HepG2 (cell line): ENCODE data around the gene LRRC45. TPM values are rescaled to one million over a fixed set of nuclear protein-coding genes. Genes with fewer than 3 reads are reported as not detected.

Experiments used
- FOSL2 ChIP-seq: sonication (generic); formaldehyde crosslinking; IDR thresholded peaks from 2 replicates; pipeline ENCODE4 v1.4.0; 2020; ENCODE audit warnings: missing genetic modification reagents
- MAZ ChIP-seq, 2 experiments: sonication (generic) in 1 of 2; formaldehyde crosslinking in 1 of 2; IDR thresholded peaks; 2 replicates each; pipeline versions ENCODE4 v1.5.0 to v1.6.1; 2012 to 2020; ENCODE audit warnings: low read depth in 2 of 2, mild to moderate bottlenecking in 2 of 2, borderline replicate concordance in 1 of 2, improper control_type of control experiment in 1 of 2, low read length in 1 of 2, missing genetic modification reagents in 1 of 2, moderate library complexity in 1 of 2
- MYNN ChIP-seq: sonication (generic); formaldehyde crosslinking; IDR thresholded peaks from 2 replicates; pipeline ENCODE4 v1.4.0; 2020; ENCODE audit warnings: mild to moderate bottlenecking, low read depth, missing genetic modification reagents
- NFRKB ChIP-seq: fragments of 450-650 bp; IDR thresholded peaks from 2 replicates; pipeline ENCODE4 v1.6.1; 2017
- RBAK ChIP-seq: sonication (generic); formaldehyde crosslinking; IDR thresholded peaks from 2 replicates; pipeline ENCODE4 v1.5.1; 2020; ENCODE audit warnings: mild to moderate bottlenecking, missing genetic modification reagents
- SETDB1 ChIP-seq: sonication (generic); formaldehyde crosslinking; IDR thresholded peaks from 2 replicates; pipeline ENCODE4 v1.5.1; 2020; ENCODE audit warnings: missing genetic modification reagents, mild to moderate bottlenecking, borderline replicate concordance
- SIX1 ChIP-seq: sonication (generic); formaldehyde crosslinking; IDR thresholded peaks from 2 replicates; pipeline ENCODE4 v1.4.0; 2020; ENCODE audit warnings: missing genetic modification reagents, borderline replicate concordance
- SUZ12 ChIP-seq: fragments of 150-350 bp; IDR thresholded peaks from 2 replicates; pipeline ENCODE4 v1.6.1; 2014; ENCODE audit warnings: low read depth, low read length
- THYN1 ChIP-seq: sonication (generic); formaldehyde crosslinking; IDR thresholded peaks from 2 replicates; pipeline ENCODE4 v1.8.1; 2023; ENCODE audit warnings: low read depth, mild to moderate bottlenecking, moderate library complexity, missing genetic modification reagents, borderline replicate concordance
- U2AF1 ChIP-seq: fragments of 200-400 bp; formaldehyde crosslinking; optimal IDR thresholded peaks from 2 replicates; pipeline ENCODE3; 2017; ENCODE audit warnings: mild to moderate bottlenecking, low read depth, low read length
- ZBTB3 ChIP-seq: sonication (generic); formaldehyde crosslinking; IDR thresholded peaks from 2 replicates; pipeline ENCODE4 v1.4.0; 2020; ENCODE audit warnings: low read depth, mild to moderate bottlenecking, moderate library complexity, missing genetic modification reagents, borderline replicate concordance
- ZNF264 ChIP-seq: sonication (generic); formaldehyde crosslinking; IDR thresholded peaks from 2 replicates; pipeline ENCODE4 v1.4.0; 2020; ENCODE audit warnings: missing genetic modification reagents
- ZNF552 ChIP-seq: sonication (generic); formaldehyde crosslinking; IDR thresholded peaks from 2 replicates; pipeline ENCODE4 v1.9.0; 2022; ENCODE audit warnings: missing genetic modification reagents, mild to moderate bottlenecking, borderline replicate concordance
- ZNF616 ChIP-seq: sonication (generic); formaldehyde crosslinking; IDR thresholded peaks from 2 replicates; pipeline ENCODE4 v1.5.0; 2020; ENCODE audit warnings: low read depth, mild to moderate bottlenecking, missing genetic modification reagents
- ZNF713 ChIP-seq: sonication (generic); formaldehyde crosslinking; IDR thresholded peaks from 2 replicates; pipeline ENCODE4 v1.4.0; 2020; ENCODE audit warnings: mild to moderate bottlenecking, missing genetic modification reagents
- ZNF780A ChIP-seq: sonication (generic); formaldehyde crosslinking; IDR thresholded peaks from 2 replicates; pipeline ENCODE4 v1.8.0; 2022; ENCODE audit warnings: mild to moderate bottlenecking, missing genetic modification reagents, moderate library complexity
- ZSCAN9 ChIP-seq: IDR thresholded peaks from 2 replicates; pipeline ENCODE4 v1.6.1; 2016; ENCODE audit warnings: borderline replicate concordance
- polyA plus RNA-seq, 8 experiments: library from polyadenylated mRNA; depleted of rRNA in 3 of 8; stranded (reverse) in 7 of 8; unstranded in 1 of 8; fragments of >200 nt; fragmentation: Illumina TruSeq in 4 of 8; extraction: Trizol in 4 of 8; gene quantifications; 2 replicates each; pipeline versions ENCODE4 v1.2.1 to v1.2.3, GENCODE V29; 2011 to 2016; ENCODE audit warnings: low read depth in 4 of 8, missing spikeins in 1 of 8, mixed read lengths in 1 of 8; ENCODE audit not compliant: insufficient read depth in 1 of 8
- total RNA-seq, 5 experiments: library from RNA; depleted of rRNA; stranded (reverse); fragments of >200 nt; fragmentation: Illumina TruSeq; extraction: Trizol; gene quantifications; 2 replicates each; pipeline ENCODE4 v1.2.3, GENCODE V29; 2016; ENCODE audit warnings: low read depth in 1 of 5
- TF ChIP-seq, protein P1 (sequence below): sonication (generic); formaldehyde crosslinking; IDR thresholded peaks from 2 replicates; pipeline ENCODE4 v1.4.0; 2020; ENCODE audit warnings: missing genetic modification reagents, mild to moderate bottlenecking, borderline replicate concordance
- TF ChIP-seq, protein P2 (sequence below): fragments of 450-650 bp; IDR thresholded peaks from 2 replicates; pipeline ENCODE4 v1.6.1; 2016
- TF ChIP-seq, protein P3 (sequence below): sonication (generic); formaldehyde crosslinking; IDR thresholded peaks from 2 replicates; pipeline ENCODE4 v1.5.0; 2020; ENCODE audit warnings: mild to moderate bottlenecking, missing genetic modification reagents

Gene LRRC45
- total and polyA plus RNA-seq, 2 of the 13 experiments (the other 11 are each of a cell fraction or from before 2014, with no cell fraction given), result 11.6 to 48.1 TPM

DNA sequence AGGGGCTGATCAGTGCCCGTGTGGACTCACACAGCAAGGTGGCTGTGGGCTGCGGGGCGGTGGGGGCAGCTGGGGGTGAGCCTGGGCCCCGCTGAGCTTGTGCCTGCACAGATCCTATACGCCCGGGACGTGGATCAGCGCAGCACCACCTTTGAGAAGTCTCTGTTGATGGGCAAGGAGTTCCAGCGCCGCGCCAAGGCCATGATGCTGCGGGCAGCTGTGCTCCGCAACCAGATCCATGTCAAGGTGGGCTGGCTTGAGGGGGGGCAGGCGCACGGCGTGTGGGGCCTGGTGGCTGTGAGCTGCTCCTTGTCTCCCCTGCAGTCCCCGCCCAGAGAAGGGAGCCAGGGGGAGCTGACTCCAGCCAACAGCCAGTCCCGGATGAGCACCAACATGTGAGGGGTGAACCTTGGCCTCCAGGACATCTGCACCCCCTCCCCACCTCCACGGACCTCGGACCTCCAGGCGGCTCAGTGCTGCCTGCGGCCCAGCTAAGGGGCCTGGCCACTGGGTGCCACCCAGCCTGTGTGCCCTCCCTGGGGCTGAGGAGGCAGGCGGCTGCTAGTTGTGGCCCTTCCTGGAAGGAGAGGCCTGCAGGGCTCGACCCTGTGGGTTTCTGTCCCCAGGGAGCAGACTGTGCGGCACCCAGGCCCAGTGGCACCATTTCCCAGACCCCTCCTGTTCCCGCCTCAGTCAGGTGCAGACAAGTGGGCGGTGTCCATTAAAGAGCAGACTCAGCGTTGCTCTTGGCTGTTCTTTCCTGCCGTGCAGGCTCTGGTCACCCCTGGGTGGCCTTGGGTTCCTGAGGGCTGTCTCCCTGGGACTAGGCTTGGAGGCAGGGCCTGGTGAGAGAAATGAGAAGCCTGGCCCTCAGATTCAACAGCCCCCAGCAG lies 33.9 kb downstream of the LRRC45 start (continued):
- TF ChIP-seq ZBTB3 (CRISPR knock-in tag) (no peak), FOSL2 (CRISPR knock-in tag) (no peak), MAZ (IDR thresholded peaks at IDR 0.05; ENCODE audit: borderline replicate concordance, low read depth, low read length) (peak; percentile 8; the same call in 1 of the 2 replicates), MAZ (CRISPR knock-in tag; IDR thresholded peaks at IDR 0.05; ENCODE audit: low read depth) (peak; percentile 95), ZNF264 (no peak), ZNF780A (CRISPR knock-in tag) (no peak), SUZ12 (no peak), SETDB1 (CRISPR knock-in tag) (no peak), SIX1 (CRISPR knock-in tag) (no peak), U2AF1 (no peak), ZNF616 (CRISPR knock-in tag) (no peak; the same call in 1 of the 2 replicates), RBAK (CRISPR knock-in tag) (peak; percentile 69; the same call in 1 of the 2 replicates), MYNN (no peak), ZNF713 (CRISPR knock-in tag) (no peak; the same call in 1 of the 2 replicates), THYN1 (CRISPR knock-in tag) (no peak), ZSCAN9 (peak; percentile 58; the same call in 1 of the 2 replicates), ZNF552 (CRISPR knock-in tag) (no peak; the same call in none of the 2 replicates), NFRKB (no peak)
- TF ChIP-seq, protein P1, sequence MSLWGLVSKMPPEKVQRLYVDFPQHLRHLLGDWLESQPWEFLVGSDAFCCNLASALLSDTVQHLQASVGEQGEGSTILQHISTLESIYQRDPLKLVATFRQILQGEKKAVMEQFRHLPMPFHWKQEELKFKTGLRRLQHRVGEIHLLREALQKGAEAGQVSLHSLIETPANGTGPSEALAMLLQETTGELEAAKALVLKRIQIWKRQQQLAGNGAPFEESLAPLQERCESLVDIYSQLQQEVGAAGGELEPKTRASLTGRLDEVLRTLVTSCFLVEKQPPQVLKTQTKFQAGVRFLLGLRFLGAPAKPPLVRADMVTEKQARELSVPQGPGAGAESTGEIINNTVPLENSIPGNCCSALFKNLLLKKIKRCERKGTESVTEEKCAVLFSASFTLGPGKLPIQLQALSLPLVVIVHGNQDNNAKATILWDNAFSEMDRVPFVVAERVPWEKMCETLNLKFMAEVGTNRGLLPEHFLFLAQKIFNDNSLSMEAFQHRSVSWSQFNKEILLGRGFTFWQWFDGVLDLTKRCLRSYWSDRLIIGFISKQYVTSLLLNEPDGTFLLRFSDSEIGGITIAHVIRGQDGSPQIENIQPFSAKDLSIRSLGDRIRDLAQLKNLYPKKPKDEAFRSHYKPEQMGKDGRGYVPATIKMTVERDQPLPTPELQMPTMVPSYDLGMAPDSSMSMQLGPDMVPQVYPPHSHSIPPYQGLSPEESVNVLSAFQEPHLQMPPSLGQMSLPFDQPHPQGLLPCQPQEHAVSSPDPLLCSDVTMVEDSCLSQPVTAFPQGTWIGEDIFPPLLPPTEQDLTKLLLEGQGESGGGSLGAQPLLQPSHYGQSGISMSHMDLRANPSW (CRISPR knock-in tag), result no peak
- TF ChIP-seq, protein P2, sequence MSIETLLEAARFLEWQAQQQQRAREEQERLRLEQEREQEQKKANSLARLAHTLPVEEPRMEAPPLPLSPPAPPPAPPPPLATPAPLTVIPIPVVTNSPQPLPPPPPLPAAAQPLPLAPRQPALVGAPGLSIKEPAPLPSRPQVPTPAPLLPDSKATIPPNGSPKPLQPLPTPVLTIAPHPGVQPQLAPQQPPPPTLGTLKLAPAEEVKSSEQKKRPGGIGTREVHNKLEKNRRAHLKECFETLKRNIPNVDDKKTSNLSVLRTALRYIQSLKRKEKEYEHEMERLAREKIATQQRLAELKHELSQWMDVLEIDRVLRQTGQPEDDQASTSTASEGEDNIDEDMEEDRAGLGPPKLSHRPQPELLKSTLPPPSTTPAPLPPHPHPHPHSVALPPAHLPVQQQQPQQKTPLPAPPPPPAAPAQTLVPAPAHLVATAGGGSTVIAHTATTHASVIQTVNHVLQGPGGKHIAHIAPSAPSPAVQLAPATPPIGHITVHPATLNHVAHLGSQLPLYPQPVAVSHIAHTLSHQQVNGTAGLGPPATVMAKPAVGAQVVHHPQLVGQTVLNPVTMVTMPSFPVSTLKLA, result no peak
- TF ChIP-seq, protein P3, sequence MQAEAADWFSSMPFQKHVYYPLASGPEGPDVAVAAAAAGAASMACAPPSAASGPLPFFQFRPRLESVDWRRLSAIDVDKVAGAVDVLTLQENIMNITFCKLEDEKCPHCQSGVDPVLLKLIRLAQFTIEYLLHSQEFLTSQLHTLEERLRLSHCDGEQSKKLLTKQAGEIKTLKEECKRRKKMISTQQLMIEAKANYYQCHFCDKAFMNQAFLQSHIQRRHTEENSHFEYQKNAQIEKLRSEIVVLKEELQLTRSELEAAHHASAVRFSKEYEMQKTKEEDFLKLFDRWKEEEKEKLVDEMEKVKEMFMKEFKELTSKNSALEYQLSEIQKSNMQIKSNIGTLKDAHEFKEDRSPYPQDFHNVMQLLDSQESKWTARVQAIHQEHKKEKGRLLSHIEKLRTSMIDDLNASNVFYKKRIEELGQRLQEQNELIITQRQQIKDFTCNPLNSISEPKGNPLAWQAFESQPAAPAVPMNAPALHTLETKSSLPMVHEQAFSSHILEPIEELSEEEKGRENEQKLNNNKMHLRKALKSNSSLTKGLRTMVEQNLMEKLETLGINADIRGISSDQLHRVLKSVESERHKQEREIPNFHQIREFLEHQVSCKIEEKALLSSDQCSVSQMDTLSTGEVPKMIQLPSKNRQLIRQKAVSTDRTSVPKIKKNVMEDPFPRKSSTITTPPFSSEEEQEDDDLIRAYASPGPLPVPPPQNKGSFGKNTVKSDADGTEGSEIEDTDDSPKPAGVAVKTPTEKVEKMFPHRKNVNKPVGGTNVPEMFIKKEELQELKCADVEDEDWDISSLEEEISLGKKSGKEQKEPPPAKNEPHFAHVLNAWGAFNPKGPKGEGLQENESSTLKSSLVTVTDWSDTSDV (CRISPR knock-in tag), result peak; percentile 57; the same call in 1 of the 2 replicates
